Measurements from ENCODE around the gene HELZ2. TPM values are rescaled to one million over a fixed set of nuclear protein-coding genes. Genes with fewer than 3 reads are reported as not detected.

The HELZ2 gene
- total and polyA plus RNA-seq, 2 donors (not counting 1 experiment from before 2014, with no cell fraction given) = 3.3 to 47.6 TPM

DNA sequence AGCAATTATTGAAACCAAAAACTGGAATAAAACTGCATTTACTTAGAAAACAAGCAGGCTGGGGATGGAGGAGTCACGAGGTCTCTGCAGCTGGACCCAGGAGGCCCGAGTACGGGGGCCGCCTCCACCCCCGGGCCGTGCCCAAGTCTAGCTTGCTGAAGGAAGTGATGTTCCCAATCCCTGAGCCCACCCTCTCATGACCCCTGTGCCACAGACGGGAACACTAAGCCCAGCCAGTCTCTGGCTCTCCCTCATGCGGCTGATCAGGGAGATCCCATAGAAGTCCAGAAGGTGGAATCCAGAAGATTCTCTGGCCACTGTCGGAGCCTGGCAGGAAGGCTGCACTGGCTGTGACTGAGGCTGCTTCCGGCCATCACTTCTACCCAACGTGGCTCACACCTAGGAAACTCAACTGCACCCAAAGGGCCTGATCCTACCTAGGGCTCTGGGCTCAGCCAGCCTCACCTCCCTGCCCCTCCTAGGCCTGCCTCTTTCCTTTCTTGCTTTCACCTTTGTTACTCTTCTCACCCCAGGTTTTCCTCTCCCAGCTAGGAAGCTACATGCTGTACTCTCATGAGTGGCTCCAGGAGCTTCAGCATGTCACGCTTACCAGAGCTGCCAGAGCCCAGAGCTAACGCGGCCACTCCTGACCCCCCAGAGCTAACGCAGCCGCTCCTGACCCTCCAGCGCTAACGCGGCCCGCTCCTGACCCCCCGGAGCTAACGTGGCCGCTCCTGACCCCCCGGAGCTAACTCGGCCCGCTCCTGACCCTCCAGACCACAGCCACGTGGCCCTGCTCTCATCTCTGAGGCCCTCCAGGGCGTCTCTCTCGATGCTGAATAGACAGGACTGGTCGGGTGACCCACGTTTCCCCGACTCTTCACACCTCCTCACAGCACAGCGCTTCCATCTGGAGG is 24.7 kb upstream of the HELZ2 start:
- DNase-seq (ENCODE audit: low read depth in 2 of 2) = no peak
- H3K9ac ChIP-seq (ENCODE audit: insufficient read depth, low read length) = no peak overlapping the region
- H3K4me1 ChIP-seq (ENCODE audit: control insufficient read depth, extremely low read depth, insufficient read depth, low read length) = peaks cover 8% of the 10 kb centered on the region
- H3K4me3 ChIP-seq (replicated peaks in 1 of 4; ENCODE audit: control extremely low read depth in 1 of 4, insufficient read depth in 1 of 4, low read depth in 3 of 4, low read length in 4 of 4) = no peak overlapping the region
- H3K9me3 ChIP-seq (ENCODE audit: control insufficient read depth, insufficient read depth, low read depth, low read length) = no peaks in the 10 kb centered on the region
- H3K4me2 ChIP-seq (ENCODE audit: extremely low read depth, insufficient read depth, low read length) = no peak overlapping the region
- H3K36me3 ChIP-seq (ENCODE audit: control insufficient read depth, insufficient read depth, low read length) = peaks cover 22% of the 10 kb centered on the region
- TF ChIP-seq CTCF (conservative IDR thresholded peaks at IDR 0.05 in 1 of 2, IDR thresholded peaks at IDR 0.05 in 1 of 2; ENCODE audit: low read depth in 1 of 2, low read length in 2 of 2) (no peak), EZH2 (IDR thresholded peaks at IDR 0.05; ENCODE audit: low read length, missing control alignments) (no peak)
- no peak overlapping the region for H2AFZ ChIP-seq (ENCODE audit: low read length)
- no peaks in the 10 kb centered on the region for H3K79me2 ChIP-seq (ENCODE audit: control insufficient read depth, insufficient read depth, low read length)
- no peaks in the 10 kb centered on the region for H3K27me3 ChIP-seq (ENCODE audit: control insufficient read depth, insufficient read depth, low read length)
- H3K27ac ChIP-seq (ENCODE audit: insufficient read depth, low read length) = no peak overlapping the region
- no peaks in the 10 kb centered on the region for H4K20me1 ChIP-seq (ENCODE audit: control insufficient read depth, extremely low read depth, insufficient read depth, low read length)

DNA sequence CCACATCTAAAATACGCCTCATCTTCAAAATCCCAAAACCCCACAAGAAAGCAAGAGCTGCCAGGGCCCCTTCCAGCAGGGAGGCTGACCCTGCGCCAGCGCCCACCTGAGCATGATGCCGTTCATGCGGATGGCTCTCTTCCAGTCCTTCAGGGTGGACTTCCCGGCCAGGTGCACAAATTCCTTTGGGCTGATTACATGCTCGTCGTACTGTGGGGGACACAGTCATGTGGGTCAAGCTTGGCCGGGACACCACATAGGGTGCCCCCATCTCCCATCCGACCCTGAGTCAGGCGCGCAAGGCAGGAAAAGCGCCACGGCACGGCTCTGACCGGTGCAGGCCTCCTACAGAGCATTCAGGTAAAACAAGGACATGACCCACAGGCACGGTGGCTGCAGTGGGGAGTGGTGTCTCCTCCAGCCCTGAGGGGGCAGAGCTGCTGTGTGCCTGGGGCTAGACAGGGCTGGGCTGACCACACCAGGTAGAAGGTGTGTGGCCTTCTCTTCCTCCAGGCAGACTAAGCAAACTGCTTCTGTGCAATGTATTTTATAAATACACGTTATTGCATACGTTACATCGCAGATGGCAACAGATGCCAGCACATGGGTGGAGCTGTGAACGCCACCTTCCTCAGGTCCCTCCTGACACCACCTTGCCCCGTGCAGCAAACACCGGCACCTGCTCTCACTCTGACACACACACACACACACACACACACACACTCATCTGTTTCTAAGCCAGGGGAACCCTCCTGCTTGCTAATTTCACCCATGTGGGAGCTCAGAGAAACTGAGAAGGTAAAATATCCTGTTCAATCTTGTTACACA is 23.8 kb upstream of the HELZ2 start:
- TF ChIP-seq CTCF (conservative IDR thresholded peaks at IDR 0.05 in 1 of 2, IDR thresholded peaks at IDR 0.05 in 1 of 2; ENCODE audit: low read depth in 1 of 2, low read length in 2 of 2) = no peak
- no peak for TF ChIP-seq EZH2 (IDR thresholded peaks at IDR 0.05; ENCODE audit: low read length, missing control alignments)
- Histone ChIP-seq H3K9ac (ENCODE audit: insufficient read depth, low read length) (no peak overlapping the region), H3K4me1 (ENCODE audit: control insufficient read depth, extremely low read depth, insufficient read depth, low read length) (peaks cover 8% of the 10 kb centered on the region), H3K9me3 (ENCODE audit: control insufficient read depth, insufficient read depth, low read depth, low read length) (no peaks in the 10 kb centered on the region), H3K27ac (ENCODE audit: insufficient read depth, low read length) (no peak overlapping the region), H3K79me2 (ENCODE audit: control insufficient read depth, insufficient read depth, low read length) (no peaks in the 10 kb centered on the region), H3K4me2 (ENCODE audit: extremely low read depth, insufficient read depth, low read length) (no peak overlapping the region), H2AFZ (ENCODE audit: low read length) (no peak overlapping the region), H3K4me3 (replicated peaks in 1 of 4; ENCODE audit: control extremely low read depth in 1 of 4, insufficient read depth in 1 of 4, low read depth in 3 of 4, low read length in 4 of 4) (no peak overlapping the region), H4K20me1 (ENCODE audit: control insufficient read depth, extremely low read depth, insufficient read depth, low read length) (no peaks in the 10 kb centered on the region), H3K27me3 (ENCODE audit: control insufficient read depth, insufficient read depth, low read length) (no peaks in the 10 kb centered on the region), H3K36me3 (ENCODE audit: control insufficient read depth, insufficient read depth, low read length) (peaks cover 22% of the 10 kb centered on the region)
- no peak for DNase-seq (ENCODE audit: low read depth in 2 of 2)

- Histone ChIP-seq H3K36me3 (ENCODE audit: control insufficient read depth, insufficient read depth, low read length) (peaks cover 16% of the 10 kb centered on the region), H3K4me2 (ENCODE audit: extremely low read depth, insufficient read depth, low read length) (no peak overlapping the region), H3K27ac (ENCODE audit: insufficient read depth, low read length) (no peak overlapping the region), H4K20me1 (ENCODE audit: control insufficient read depth, extremely low read depth, insufficient read depth, low read length) (no peaks in the 10 kb centered on the region), H3K4me1 (ENCODE audit: control insufficient read depth, extremely low read depth, insufficient read depth, low read length) (peaks cover 8% of the 10 kb centered on the region), H3K9ac (ENCODE audit: insufficient read depth, low read length) (no peak overlapping the region), H3K4me3 (replicated peaks in 1 of 4; ENCODE audit: control extremely low read depth in 1 of 4, insufficient read depth in 1 of 4, low read depth in 3 of 4, low read length in 4 of 4) (no peak overlapping the region), H2AFZ (ENCODE audit: low read length) (no peak overlapping the region), H3K27me3 (ENCODE audit: control insufficient read depth, insufficient read depth, low read length) (no peaks in the 10 kb centered on the region), H3K79me2 (ENCODE audit: control insufficient read depth, insufficient read depth, low read length) (no peaks in the 10 kb centered on the region), H3K9me3 (ENCODE audit: control insufficient read depth, insufficient read depth, low read depth, low read length) (no peaks in the 10 kb centered on the region)
- DNase-seq (ENCODE audit: low read depth in 2 of 2) = no peak
- TF ChIP-seq EZH2 (IDR thresholded peaks at IDR 0.05; ENCODE audit: low read length, missing control alignments) = no peak
- TF ChIP-seq CTCF (conservative IDR thresholded peaks at IDR 0.05 in 1 of 2, IDR thresholded peaks at IDR 0.05 in 1 of 2; ENCODE audit: low read depth in 1 of 2, low read length in 2 of 2) = no peak
Observed at GRCh38 chr20:63596423-63596822, 22.4 kb upstream of the HELZ2 start.

Measured in fibroblast of lung (primary cell).